ENCODE measurements around the gene DCN.

GRCh38 chr12:91179315-91179714, 3.3 kb downstream of the DCN start:
- TF ChIP-seq CTCF (IDR thresholded peaks at IDR 0.05; ENCODE audit: low read length) (no peak), EZH2 (IDR thresholded peaks at IDR 0.05; ENCODE audit: borderline replicate concordance, low read length) (no peak)
